GM23248 (cell line): ENCODE results near the gene RUVBL2. TPM values are rescaled to one million over a fixed set of nuclear protein-coding genes. Genes with fewer than 3 reads are reported as not detected.

Experiments used
- DNase-seq: peaks from one replicate; pipeline ENCODE4 v3.0.0-alpha.2; 2015
- H2AFZ ChIP-seq: fragments of 200-600 bp; sonication (generic); 2 replicates; pipeline ENCODE4 v1.6.1; 2016; ENCODE audit warnings: antibody characterized with exemption
- H3F3A ChIP-seq: fragments of 200-600 bp; sonication (generic); 2 replicates; pipeline ENCODE4 v1.6.1; 2016; ENCODE audit warnings: mild to moderate bottlenecking, antibody characterized with exemption, mixed run types; ENCODE audit not compliant: insufficient read depth
- H3K27ac ChIP-seq: fragments of 200-600 bp; sonication (generic); 2 replicates; pipeline ENCODE4 v1.5.1; 2016; ENCODE audit warnings: mild to moderate bottlenecking
- H3K27me3 ChIP-seq: fragments of 200-600 bp; sonication (generic); replicated peaks from 2 replicates; pipeline ENCODE4 v1.6.1; 2016; ENCODE audit warnings: mild to moderate bottlenecking; ENCODE audit not compliant: insufficient read depth
- H3K36me3 ChIP-seq: fragments of 200-600 bp; sonication (generic); 2 replicates; pipeline ENCODE4 v1.6.1; 2016; ENCODE audit warnings: low read depth, mild to moderate bottlenecking
- H3K4me1 ChIP-seq: fragments of 200-600 bp; sonication (generic); 2 replicates; pipeline ENCODE4 v1.6.1; 2016; ENCODE audit warnings: mild to moderate bottlenecking; ENCODE audit not compliant: insufficient read depth
- H3K4me2 ChIP-seq: fragments of 200-600 bp; sonication (generic); one replicate; pipeline ENCODE4 v1.6.1; 2016; ENCODE audit warnings: mild to moderate bottlenecking; ENCODE audit not compliant: unreplicated experiment
- H3K4me3 ChIP-seq: fragments of 200-600 bp; sonication (generic); 2 replicates; pipeline ENCODE4 v1.5.1; 2016; ENCODE audit warnings: mild to moderate bottlenecking
- H3K79me2 ChIP-seq: fragments of 200-600 bp; sonication (generic); 2 replicates; pipeline ENCODE4 v1.6.1; 2016; ENCODE audit warnings: mild to moderate bottlenecking; ENCODE audit not compliant: insufficient read depth
- H3K9ac ChIP-seq: fragments of 200-600 bp; sonication (generic); 2 replicates; pipeline ENCODE4 v1.6.1; 2016; ENCODE audit warnings: mild to moderate bottlenecking
- H3K9me2 ChIP-seq: fragments of 200-600 bp; sonication (generic); 2 replicates; pipeline ENCODE4 v1.6.1; 2016; ENCODE audit warnings: mixed run types, mild to moderate bottlenecking, moderate library complexity; ENCODE audit not compliant: insufficient read depth
- H3K9me3 ChIP-seq: fragments of 200-600 bp; sonication (generic); one replicate; pipeline ENCODE4 v1.6.1; 2017; ENCODE audit warnings: low read depth
- H4K20me1 ChIP-seq: fragments of 200-600 bp; sonication (generic); 2 replicates; pipeline ENCODE4 v1.6.0; 2016; ENCODE audit not compliant: insufficient read depth
- EZH2 ChIP-seq: fragments of 200-600 bp; sonication (generic); IDR thresholded peaks from 2 replicates; pipeline ENCODE4 v1.6.1; 2018; ENCODE audit warnings: antibody characterized with exemption, mild to moderate bottlenecking; ENCODE audit not compliant: insufficient read depth, poor library complexity, severe bottlenecking
- EZH2phosphoT487 ChIP-seq: fragments of 200-600 bp; sonication (generic); IDR thresholded peaks from 2 replicates; pipeline ENCODE4 v1.6.1; 2018; ENCODE audit warnings: antibody characterized with exemption, moderate library complexity, mild to moderate bottlenecking, low read depth; ENCODE audit not compliant: insufficient read depth
- WGBS, 2 experiments: methylation state at CpG; one replicate each; pipeline ENCODE4 v1.1.6; 2015 to 2017; ENCODE audit warnings: low lambda C conversion rate in 2 of 2, low coverage in 1 of 2; ENCODE audit errors: missing lambda C conversion rate in 2 of 2; 5-methylcytosine and 5-hydroxymethylcytosine counted together
- in situ Hi-C: fragments of 300-500 bp; cut with MboI; formaldehyde crosslinking; loops from 2 replicates; pipeline ENCODE4 v1.15.0; 2020
- polyA plus RNA-seq: library from polyadenylated mRNA; unstranded; fragments of >200 nt; fragmentation: Nextera tagmentation; extraction: Ambion mirVana; gene quantifications from 2 replicates; pipeline ENCODE4 v1.2.1, GENCODE V29; 2016
- total RNA-seq: library from RNA; depleted of rRNA; stranded (reverse); fragments of >200 nt; shearing (Covaris generic); gene quantifications from 2 replicates; pipeline ENCODE4 v1.2.3, GENCODE V29; 2014

The RUVBL2 gene
- total and polyA plus RNA-seq, 2 experiments from 2014 or later: 129 to 177 TPM

- Histone ChIP-seq H3K4me3 (no peak overlapping the region), H3K4me2 (no peak overlapping the region), H3K9me3 (no peaks in the 10 kb centered on the region), H3K4me1 (no peaks in the 10 kb centered on the region), H3K27ac (no peak overlapping the region), H3F3A (no peaks in the 10 kb centered on the region), H4K20me1 (no peaks in the 10 kb centered on the region), H3K79me2 (peaks cover 43% of the 10 kb centered on the region), H3K9ac (no peak overlapping the region), H3K36me3 (no peaks in the 10 kb centered on the region), H2AFZ (no peak overlapping the region), H3K9me2 (no peaks in the 10 kb centered on the region), H3K27me3 (no peaks in the 10 kb centered on the region)
- in situ Hi-C loops: no loop called here
- WGBS, 2 experiments: 63 to 69% methylated on average over 9 of the region's 9 CpGs
- no peak for DNase-seq
- no peak for TF ChIP-seq EZH2phosphoT487
- TF ChIP-seq EZH2: no peak
These were observed 65.4 kb downstream of the RUVBL2 start for GRCh38 chr19:49059053-49059452.

- in situ Hi-C loops: no loop called here
- Histone ChIP-seq H3K36me3 (no peaks in the 10 kb centered on the region), H3K79me2 (peaks cover 43% of the 10 kb centered on the region), H4K20me1 (no peaks in the 10 kb centered on the region), H2AFZ (no peak overlapping the region), H3F3A (no peaks in the 10 kb centered on the region), H3K4me2 (no peak overlapping the region), H3K4me1 (no peaks in the 10 kb centered on the region), H3K27ac (no peak overlapping the region), H3K9me2 (no peaks in the 10 kb centered on the region), H3K9me3 (no peaks in the 10 kb centered on the region), H3K9ac (no peak overlapping the region), H3K27me3 (no peaks in the 10 kb centered on the region), H3K4me3 (no peak overlapping the region)
- 78 to 88% methylated on average over 2 of the region's 2 CpGs for WGBS, 2 experiments
- no peak for DNase-seq
- no peak for TF ChIP-seq EZH2
- no peak for TF ChIP-seq EZH2phosphoT487
These were observed 67.3 kb downstream of the RUVBL2 start for GRCh38 chr19:49061000-49061399.

- Histone ChIP-seq H3K4me1 (no peaks in the 10 kb centered on the region), H3K9ac (no peak overlapping the region), H3K79me2 (peaks cover 43% of the 10 kb centered on the region), H4K20me1 (no peaks in the 10 kb centered on the region), H3K9me2 (no peaks in the 10 kb centered on the region), H3K27ac (no peak overlapping the region), H3F3A (no peaks in the 10 kb centered on the region), H3K9me3 (no peaks in the 10 kb centered on the region), H2AFZ (no peak overlapping the region), H3K27me3 (no peaks in the 10 kb centered on the region), H3K36me3 (no peaks in the 10 kb centered on the region), H3K4me3 (no peak overlapping the region), H3K4me2 (no peak overlapping the region)
- DNase-seq: no peak
- in situ Hi-C loops: no loop called here
- TF ChIP-seq EZH2phosphoT487: no peak
- no peak for TF ChIP-seq EZH2
- WGBS, 2 experiments: 79 to 82% methylated on average over 22 to 25 of the region's 25 CpGs
These were observed 67.8 kb downstream of the RUVBL2 start for GRCh38 chr19:49061445-49061844.

GRCh38 chr19:49064029-49064629, 70.4 kb downstream of the RUVBL2 start:
- Histone ChIP-seq H3K4me3 (peak overlapping the region; percentile 57), H4K20me1 (no peaks in the 10 kb centered on the region), H3K79me2 (peaks cover 19% of the 10 kb centered on the region), H3K27ac (no peak overlapping the region), H3K9me2 (no peaks in the 10 kb centered on the region), H2AFZ (no peak overlapping the region), H3K9ac (no peak overlapping the region), H3K36me3 (no peaks in the 10 kb centered on the region), H3K4me1 (no peaks in the 10 kb centered on the region), H3K27me3 (no peaks in the 10 kb centered on the region), H3K4me2 (peak overlapping the region; percentile 61), H3F3A (peaks cover 6% of the 10 kb centered on the region; the same call in 1 of the 2 replicates), H3K9me3 (no peaks in the 10 kb centered on the region)
- WGBS, 2 experiments: 40 to 50% methylated on average over 7 to 9 of the region's 10 CpGs
- TF ChIP-seq EZH2phosphoT487 (no peak), EZH2 (no peak)
- no peak for DNase-seq
- in situ Hi-C loops: no loop called here
